Large intestine (tissue), 3 donors: ENCODE measurements around the gene WBP2NL. TPM values are rescaled to one million over a fixed set of nuclear protein-coding genes. Genes with fewer than 3 reads are reported as not detected.
A peak's percentile ranks its signal among the peaks of the same experiment; 100 is the strongest.

Source experiments
- DNase-seq, 2 donors: peaks; one replicate each; pipeline versions ENCODE4 v3.0.0 to v3.0.0-alpha.2; 2013
- H3K27ac ChIP-seq: one replicate; pipeline ENCODE4 v1.5.1; 2013; ENCODE audit warnings: low read length
- H3K27me3 ChIP-seq: 2 replicates; pipeline ENCODE4 v1.6.1; 2013; ENCODE audit warnings: low read length; ENCODE audit not compliant: control insufficient read depth, insufficient read depth
- H3K36me3 ChIP-seq: 2 replicates; pipeline ENCODE4 v1.6.1; 2013; ENCODE audit warnings: low read length; ENCODE audit not compliant: control insufficient read depth, insufficient read depth
- H3K4me1 ChIP-seq: one replicate; pipeline ENCODE4 v1.6.1; 2013; ENCODE audit warnings: low read length; ENCODE audit not compliant: control insufficient read depth, insufficient read depth
- H3K4me3 ChIP-seq: one replicate; pipeline ENCODE4 v1.5.1; 2013; ENCODE audit warnings: low read length
- H3K9me3 ChIP-seq: one replicate; pipeline ENCODE4 v1.6.1; 2013; ENCODE audit warnings: mild to moderate bottlenecking, low read depth, low read length, moderate library complexity; ENCODE audit not compliant: control insufficient read depth
- WGBS: methylation state at CpG from one replicate; pipeline ENCODE4 v1.1.5; 2013; ENCODE audit warnings: low lambda C conversion rate; ENCODE audit not compliant: insufficient coverage; 5-methylcytosine and 5-hydroxymethylcytosine counted together
- polyA plus RNA-seq: library from polyadenylated mRNA; unstranded; fragments of 120-200 nt; gene quantifications from one replicate; pipeline ENCODE4 v1.2.1, GENCODE V29; 2013

WBP2NL gene
- polyA plus RNA-seq, 1 donor = 1.5 TPM

- no peak overlapping the region for H3K4me3 ChIP-seq
- H3K36me3 ChIP-seq = no peaks in the 10 kb centered on the region
- no CpG with 5 or more reads among the region's 1 CpG for WGBS
- no peaks in the 10 kb centered on the region for H3K9me3 ChIP-seq
- H3K4me1 ChIP-seq = peaks cover 3% of the 10 kb centered on the region
- DNase-seq = no peak
- peaks cover 43% of the 10 kb centered on the region for H3K27me3 ChIP-seq
- H3K27ac ChIP-seq = no peak overlapping the region
Observed at GRCh38 chr22:41978732-41979131, 19.9 kb upstream of the WBP2NL start.

GRCh38 chr22:41979423-41980250, 19.0 kb upstream of the WBP2NL start:
- DNase-seq = no peak
- WGBS = no CpG with 5 or more reads among the region's 9 CpGs
- H3K27ac ChIP-seq = no peak overlapping the region
- H3K9me3 ChIP-seq = no peaks in the 10 kb centered on the region
- no peaks in the 10 kb centered on the region for H3K36me3 ChIP-seq
- H3K27me3 ChIP-seq = peaks cover 42% of the 10 kb centered on the region
- H3K4me1 ChIP-seq = peaks cover 3% of the 10 kb centered on the region
- H3K4me3 ChIP-seq = no peak overlapping the region

- H3K27ac ChIP-seq = peak overlapping the region; percentile 47
- H3K9me3 ChIP-seq = no peaks in the 10 kb centered on the region
- DNase-seq = peak; percentile 49 to 59
- H3K36me3 ChIP-seq = no peaks in the 10 kb centered on the region
- peaks cover 12% of the 10 kb centered on the region for H3K27me3 ChIP-seq
- WGBS = 80% methylated on average over 1 of the region's 5 CpGs
- H3K4me3 ChIP-seq = no peak overlapping the region
- H3K4me1 ChIP-seq = peaks cover 3% of the 10 kb centered on the region
Observed at GRCh38 chr22:41982865-41983264, 15.7 kb upstream of the WBP2NL start.

DNA sequence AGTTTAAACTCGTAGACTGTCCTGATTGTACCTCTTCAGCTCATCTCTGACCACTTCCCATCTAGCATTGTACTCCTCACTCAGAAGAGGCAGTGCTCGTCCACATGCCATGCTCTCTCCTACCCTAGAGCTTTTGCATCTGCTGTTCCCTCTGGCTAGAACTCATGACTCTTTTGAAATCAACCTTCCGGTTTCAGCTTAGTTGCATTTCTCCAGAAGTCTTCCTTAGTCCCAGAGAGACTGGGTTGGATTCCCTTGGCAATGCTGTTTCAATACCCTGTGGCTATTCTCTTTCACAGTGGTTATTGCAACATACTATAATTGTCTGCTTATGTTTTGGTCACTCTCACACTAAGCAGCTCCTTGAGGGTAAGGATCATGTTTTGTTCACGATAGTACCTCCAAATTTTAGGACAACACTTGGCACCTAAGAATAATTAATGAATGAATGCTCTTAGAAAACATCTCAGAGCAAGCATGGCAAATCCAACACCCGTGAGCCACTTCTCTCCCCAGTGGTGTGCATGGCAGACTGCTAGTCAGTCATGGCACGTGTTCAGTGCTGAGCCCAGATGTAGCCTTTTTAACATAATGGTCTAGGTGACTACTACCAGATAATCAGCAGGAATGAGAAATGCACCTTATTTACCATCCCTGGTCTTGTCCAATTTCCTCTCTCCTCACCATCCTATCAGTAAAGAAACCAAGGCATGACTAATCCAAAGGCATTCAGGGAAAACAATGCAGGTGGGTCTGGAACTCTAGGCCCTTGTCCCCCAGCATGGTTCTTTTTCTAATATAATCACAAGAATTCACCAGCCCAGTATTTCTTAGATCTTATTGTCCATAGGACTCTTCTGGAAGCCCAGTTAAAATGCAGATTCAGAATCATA, 14.8 kb upstream of the WBP2NL start:
- Histone ChIP-seq H3K27ac (peak overlapping the region; percentile 47), H3K4me3 (no peak overlapping the region), H3K4me1 (peaks cover 3% of the 10 kb centered on the region), H3K27me3 (peaks cover 5% of the 10 kb centered on the region), H3K36me3 (no peaks in the 10 kb centered on the region), H3K9me3 (no peaks in the 10 kb centered on the region)
- no peak for DNase-seq
- 100% methylated on average over 1 of the region's 6 CpGs for WGBS

DNA sequence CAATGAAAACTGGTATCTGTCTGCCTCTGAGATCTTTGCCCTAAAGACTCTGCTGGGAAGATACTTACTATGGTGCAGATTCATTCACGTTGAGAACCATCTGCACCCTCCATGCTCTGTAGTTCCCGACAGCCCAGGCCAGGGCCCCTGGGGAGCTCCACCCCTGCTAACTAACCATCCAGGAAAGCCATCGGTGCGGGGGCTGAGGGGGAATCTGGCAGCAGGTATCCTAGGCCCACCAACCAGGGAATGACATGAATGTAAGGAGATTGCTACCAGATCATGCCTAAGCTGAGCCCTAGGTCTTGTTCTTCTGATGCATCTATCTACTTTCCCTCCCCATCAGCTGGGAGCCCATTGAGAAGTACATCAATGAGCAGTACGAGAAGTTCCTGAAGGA, 11.3 kb upstream of the WBP2NL start:
- no peak for DNase-seq
- WGBS = no CpG with 5 or more reads among the region's 5 CpGs

GRCh38 chr22:41989246-41989645, 9.3 kb upstream of the WBP2NL start:
- Histone ChIP-seq H3K36me3 (no peaks in the 10 kb centered on the region), H3K9me3 (no peaks in the 10 kb centered on the region), H3K27me3 (no peaks in the 10 kb centered on the region), H3K27ac (no peak overlapping the region), H3K4me3 (no peak overlapping the region), H3K4me1 (no peaks in the 10 kb centered on the region)
- WGBS = no CpG with 5 or more reads among the region's 4 CpGs
- no peak for DNase-seq

More for the DNA sequence above, 11.3 kb upstream of the WBP2NL start:
- H3K9me3 ChIP-seq = no peaks in the 10 kb centered on the region
- H3K27me3 ChIP-seq = no peaks in the 10 kb centered on the region
- H3K4me1 ChIP-seq = peaks cover 3% of the 10 kb centered on the region
- H3K4me3 ChIP-seq = no peak overlapping the region
- no peak overlapping the region for H3K27ac ChIP-seq
- no peaks in the 10 kb centered on the region for H3K36me3 ChIP-seq

- H3K4me3 ChIP-seq = no peak overlapping the region
- DNase-seq = no peak
- H3K36me3 ChIP-seq = no peaks in the 10 kb centered on the region
- no peaks in the 10 kb centered on the region for H3K27me3 ChIP-seq
- no peaks in the 10 kb centered on the region for H3K9me3 ChIP-seq
- WGBS = no CpG with 5 or more reads among the region's 7 CpGs
- no peak overlapping the region for H3K27ac ChIP-seq
- H3K4me1 ChIP-seq = no peaks in the 10 kb centered on the region
Observed at GRCh38 chr22:41991111-41991510, 7.5 kb upstream of the WBP2NL start.

DNA sequence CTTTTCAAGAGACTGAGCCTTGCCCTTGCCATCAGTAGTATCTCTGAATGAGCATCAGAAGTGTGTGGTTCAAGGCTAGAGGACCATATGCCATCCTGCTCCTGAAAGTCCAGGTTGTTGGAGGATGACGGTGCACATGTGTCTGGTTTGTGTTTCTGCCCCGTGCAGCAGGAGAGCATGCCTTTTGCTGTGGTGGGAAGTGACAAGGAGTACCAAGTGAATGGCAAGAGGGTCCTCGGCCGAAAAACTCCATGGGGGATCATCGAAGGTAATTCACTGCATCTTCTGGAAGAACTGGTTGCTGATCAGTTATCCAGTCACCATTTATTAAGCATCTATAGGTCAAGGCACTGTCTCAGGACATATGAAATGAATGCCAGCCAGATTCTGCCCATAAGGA, 6.1 kb upstream of the WBP2NL start:
- Histone ChIP-seq H3K4me1 (no peaks in the 10 kb centered on the region), H3K9me3 (no peaks in the 10 kb centered on the region), H3K27ac (no peak overlapping the region), H3K27me3 (peaks cover 4% of the 10 kb centered on the region), H3K4me3 (no peak overlapping the region), H3K36me3 (no peaks in the 10 kb centered on the region)
- WGBS = no CpG with 5 or more reads among the region's 5 CpGs
- DNase-seq = no peak

DNA sequence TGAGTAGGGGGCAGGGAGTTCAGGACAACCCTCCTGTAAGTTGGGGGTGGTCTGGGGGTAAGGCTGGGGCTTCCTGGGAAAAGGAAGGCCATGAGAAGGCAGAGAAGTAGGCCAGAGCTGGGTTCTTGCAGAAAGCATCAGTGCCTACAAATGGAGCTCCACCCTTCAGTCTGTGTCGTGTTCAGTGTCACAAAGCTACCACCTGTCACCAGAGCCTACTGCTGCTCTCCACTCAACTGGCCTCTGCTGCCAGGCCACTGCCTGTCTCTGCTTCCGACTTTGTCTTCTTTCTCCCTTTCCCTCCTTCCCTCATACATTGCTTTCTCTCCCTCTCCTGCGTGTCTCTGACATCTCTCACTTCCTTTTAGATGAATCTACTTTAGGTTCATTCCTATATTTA, 3.4 kb upstream of the WBP2NL start:
- WGBS = 83% methylated on average over 2 of the region's 3 CpGs
- Histone ChIP-seq H3K36me3 (no peaks in the 10 kb centered on the region), H3K27ac (no peak overlapping the region), H3K9me3 (peaks cover 6% of the 10 kb centered on the region), H3K4me1 (peaks cover 4% of the 10 kb centered on the region), H3K27me3 (peaks cover 4% of the 10 kb centered on the region), H3K4me3 (no peak overlapping the region)
- DNase-seq = no peak

DNA sequence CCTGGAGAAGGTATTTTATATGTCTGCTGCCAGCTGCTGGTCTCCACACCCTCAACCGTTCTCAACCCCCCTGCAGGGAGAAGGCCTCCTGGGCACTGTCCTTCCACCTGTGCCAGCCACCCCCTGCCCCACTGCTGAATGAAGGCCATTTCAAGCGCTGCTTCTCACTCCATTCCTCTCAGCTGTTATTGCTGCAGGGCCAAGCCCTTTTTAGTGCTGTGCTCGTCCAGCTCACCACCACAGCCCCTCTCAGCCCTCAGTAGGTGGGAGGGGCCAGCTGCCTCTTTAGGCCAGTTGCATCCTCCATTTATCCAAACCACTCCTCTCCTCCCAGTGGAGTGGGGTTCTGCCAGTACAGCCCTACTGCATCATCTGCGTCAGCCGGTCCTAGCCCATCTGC, 1.8 kb upstream of the WBP2NL start:
- no peak for DNase-seq
- Histone ChIP-seq H3K4me1 (peaks cover 4% of the 10 kb centered on the region), H3K36me3 (no peaks in the 10 kb centered on the region), H3K9me3 (peaks cover 6% of the 10 kb centered on the region), H3K27me3 (peaks cover 4% of the 10 kb centered on the region), H3K27ac (no peak overlapping the region), H3K4me3 (no peak overlapping the region)
- WGBS = no CpG with 5 or more reads among the region's 5 CpGs
